Right lobe of liver (tissue), 6 donors: ENCODE data around the gene TPMT. TPM values are rescaled to one million over a fixed set of nuclear protein-coding genes. Genes with fewer than 3 reads are reported as not detected.

Experiments used
- ATAC-seq, 4 donors: fragments of 200-7000 bp; cut with Tn5 transposase; one replicate each; pipeline ENCODE4 v1.9.1; 2020; ENCODE audit warnings: mild to moderate bottlenecking in 4 of 4, moderate library complexity in 4 of 4
- DNase-seq, 3 donors: peaks; one replicate each; pipeline ENCODE4 v3.0.0-alpha.2; 2020
- H3K27ac ChIP-seq, 3 donors: fragments of 200-600 bp; one replicate each; pipeline ENCODE4 v1.8.0; 2022
- H3K27me3 ChIP-seq, 2 donors: fragments of 200-600 bp; one replicate each; pipeline ENCODE4 v1.8.0; 2022
- H3K36me3 ChIP-seq, 4 donors: fragments of 200-600 bp; sonication (generic) in 1 of 4; one replicate each; pipeline versions ENCODE4 v1.5.1 to v1.8.0; 2017 to 2022; ENCODE audit warnings: control low read depth in 1 of 4
- H3K4me1 ChIP-seq, 4 donors: fragments of 200-600 bp; sonication (generic) in 1 of 4; one replicate each; pipeline versions ENCODE4 v1.5.1 to v1.8.0; 2017 to 2022; ENCODE audit warnings: control low read depth in 1 of 4
- H3K4me3 ChIP-seq, 3 donors: fragments of 200-600 bp; one replicate each; pipeline ENCODE4 v1.8.0; 2022
- H3K9me3 ChIP-seq, 4 donors: fragments of 200-600 bp; sonication (generic) in 1 of 4; one replicate each; pipeline versions ENCODE4 v1.5.1 to v1.8.0; 2017 to 2022; ENCODE audit warnings: control low read depth in 1 of 4
- CTCF ChIP-seq, 4 donors: fragments of 200-600 bp in 3 of 4; fragments of 450-650 bp in 1 of 4; IDR thresholded peaks; one replicate each; pipeline versions ENCODE4 v1.5.1 to v1.8.0; 2016 to 2022; ENCODE audit warnings: antibody characterized with exemption in 4 of 4, mild to moderate bottlenecking in 2 of 4
- POLR2A ChIP-seq: fragments of 450-650 bp; IDR thresholded peaks from one replicate; pipeline ENCODE4 v1.6.1; 2017; ENCODE audit warnings: antibody characterized with exemption, mild to moderate bottlenecking
- WGBS: methylation state at CpG from one replicate; pipeline ENCODE4 v1.1.6; 2018; ENCODE audit warnings: low coverage, low lambda C conversion rate; ENCODE audit not compliant: insufficient coverage; ENCODE audit errors: missing lambda C conversion rate; 5-methylcytosine and 5-hydroxymethylcytosine counted together
- intact Hi-C, 2 donors: fragments of 100-400 bp; cut with DNase I; formaldehyde crosslinking; loops; one replicate each; pipeline versions ENCODE4 v1.11.2 to v1.14.1; 2022
- total RNA-seq, 6 experiments: library from RNA; depleted of rRNA in 2 of 6; stranded (reverse); fragments of >200 nt in 2 of 6; fragmentation: NEBNext Ultra II Directional in 3 of 6; extraction: Animal tissue kit (Norgen Biotek cat#: 25700) in 3 of 6; gene quantifications; one replicate each; pipeline versions ENCODE4 v1.1.0 to v1.2.4, GENCODE V29; 2016 to 2023
- donor health status: DM: no; HTN: yes; CAD: no.
- donor health status: DM: no; HTN: no; CAD: no.
- donor health status: DM: no; HTN: no; CAD: no.
- donor health status: DM: no; HTN: yes; CAD: no.
- donor health status: DM: no; HTN: yes; CAD: no.

TPMT gene
- total RNA-seq, 6 experiments from 2014 or later: 26.5 to 31.8 (median 27.7) TPM

- H3K9me3 ChIP-seq: no peaks in the 10 kb centered on the region
Measured at GRCh38 chr6:18099511-18099910, 55.4 kb downstream of the TPMT start.

GRCh38 chr6:18096423-18096822 lies 58.5 kb downstream of the TPMT start:
- H3K9me3 ChIP-seq: no peaks in the 10 kb centered on the region
- ATAC-seq (no peak), DNase-seq (no peak)
- WGBS: 86% methylated on average over 3 of the region's 3 CpGs
- H3K27me3 ChIP-seq: no peaks in the 10 kb centered on the region
- H3K4me1 ChIP-seq: no peaks in the 10 kb centered on the region
- H3K36me3 ChIP-seq: no peaks in the 10 kb centered on the region
- no peak for TF ChIP-seq CTCF (IDR thresholded peaks at IDR 0.05)
- TF ChIP-seq POLR2A: no peak
- intact Hi-C loops: no loop called here
- no peak overlapping the region for H3K4me3 ChIP-seq
- H3K27ac ChIP-seq: no peak overlapping the region

More at GRCh38 chr6:18099511-18099910, 55.4 kb downstream of the TPMT start:
- TF ChIP-seq CTCF (IDR thresholded peaks at IDR 0.05) (no peak), POLR2A (no peak)
- H3K27ac ChIP-seq: no peak overlapping the region
- H3K36me3 ChIP-seq: no peaks in the 10 kb centered on the region
- H3K4me3 ChIP-seq: no peak overlapping the region
- intact Hi-C loops: no loop called here
- H3K27me3 ChIP-seq: no peaks in the 10 kb centered on the region
- H3K4me1 ChIP-seq: no peaks in the 10 kb centered on the region
- no peak for ATAC-seq
- 79% methylated on average over 2 of the region's 2 CpGs for WGBS
- DNase-seq: no peak

- DNase-seq: no peak
- no peaks in the 10 kb centered on the region for H3K27me3 ChIP-seq
- H3K9me3 ChIP-seq: no peaks in the 10 kb centered on the region
- H3K4me1 ChIP-seq: no peaks in the 10 kb centered on the region
- no peak overlapping the region for H3K4me3 ChIP-seq
- no peak for TF ChIP-seq POLR2A
- TF ChIP-seq CTCF (IDR thresholded peaks at IDR 0.05): no peak
- H3K27ac ChIP-seq: no peak overlapping the region
- WGBS: 86% methylated on average over 1 of the region's 1 CpG
- intact Hi-C loops: no loop called here
- H3K36me3 ChIP-seq: no peaks in the 10 kb centered on the region
- no peak for ATAC-seq
Measured at GRCh38 chr6:18091382-18091781, 63.5 kb downstream of the TPMT start.

- Histone ChIP-seq H3K36me3 (no peaks in the 10 kb centered on the region), H3K4me1 (no peaks in the 10 kb centered on the region), H3K27me3 (no peaks in the 10 kb centered on the region), H3K9me3 (no peaks in the 10 kb centered on the region), H3K4me3 (no peak overlapping the region), H3K27ac (no peak overlapping the region)
- DNase-seq (no peak), ATAC-seq (no peak)
- intact Hi-C loops: no loop called here
- WGBS: 36% methylated on average over 1 of the region's 1 CpG
- no peak for TF ChIP-seq CTCF (IDR thresholded peaks at IDR 0.05)
- TF ChIP-seq POLR2A: no peak
Measured at GRCh38 chr6:18090349-18090786, 64.5 kb downstream of the TPMT start.
